Heart left ventricle (tissue), 16 donors: ENCODE results near the gene BIRC3. TPM values are rescaled to one million over a fixed set of nuclear protein-coding genes. Genes with fewer than 3 reads are reported as not detected.
A peak's percentile ranks its signal among the peaks of the same experiment; 100 is the strongest.
"Not testable (repeated sequence)": the region's sequence is repeated elsewhere in the genome, so short reads cannot be mapped to it uniquely, and the experiment has no call there.

Source experiments
- ATAC-seq, 4 donors: fragments of 200-7000 bp; cut with Tn5 transposase; one replicate each; pipeline ENCODE4 v1.9.1; 2020 to 2022; ENCODE audit warnings: moderate library complexity in 4 of 4, mild to moderate bottlenecking in 3 of 4, moderate number of reproducible peaks in 1 of 4
- DNase-seq, 5 donors: peaks; one replicate each; pipeline ENCODE4 v3.0.0-alpha.2; 2020
- H3K27ac ChIP-seq, 12 donors: fragments of 200-600 bp; sonication (generic) in 4 of 12; one replicate each; pipeline versions ENCODE4 v1.5.0 to v1.8.0; 2016 to 2022; ENCODE audit warnings: mild to moderate bottlenecking in 2 of 12
- H3K27me3 ChIP-seq, 9 donors: fragments of 200-600 bp; sonication (generic) in 2 of 9; one replicate each; pipeline versions ENCODE4 v1.5.1 to v1.8.0; 2016 to 2022; ENCODE audit warnings: mild to moderate bottlenecking in 3 of 9
- H3K36me3 ChIP-seq, 9 donors: fragments of 200-600 bp; sonication (generic) in 2 of 9; one replicate each; pipeline versions ENCODE4 v1.5.0 to v1.8.0; 2018 to 2022; ENCODE audit warnings: mild to moderate bottlenecking in 2 of 9
- H3K4me1 ChIP-seq, 12 donors: fragments of 200-600 bp; sonication (generic) in 4 of 12; one replicate each; pipeline versions ENCODE4 v1.5.0 to v1.8.0; 2016 to 2022; ENCODE audit warnings: mild to moderate bottlenecking in 3 of 12
- H3K4me3 ChIP-seq, 12 donors: fragments of 200-600 bp; sonication (generic) in 4 of 12; one replicate each; pipeline versions ENCODE4 v1.5.0 to v1.8.0; 2017 to 2022; ENCODE audit warnings: mild to moderate bottlenecking in 9 of 12, moderate library complexity in 4 of 12
- H3K9me3 ChIP-seq, 12 donors: fragments of 200-600 bp; sonication (generic) in 4 of 12; one replicate each; pipeline versions ENCODE4 v1.5.0 to v1.8.0; 2016 to 2022; ENCODE audit warnings: mild to moderate bottlenecking in 1 of 12
- POLR2A ChIP-seq, 2 donors: fragments of 450-650 bp; IDR thresholded peaks; one replicate each; pipeline ENCODE4 v1.6.1; 2017; ENCODE audit warnings: antibody characterized with exemption in 2 of 2, mild to moderate bottlenecking in 2 of 2, moderate library complexity in 2 of 2
- WGBS, 4 donors: extraction: QIAGEN DNeasy Blood & Tissue Kit in 2 of 4; methylation state at CpG; one replicate each; pipeline versions ENCODE4 v1.1.5 to v1.1.7; 2013 to 2018; 5-methylcytosine and 5-hydroxymethylcytosine counted together
- intact Hi-C, 10 donors: fragments of 100-400 bp; cut with DNase I; formaldehyde crosslinking; loops; one replicate each; pipeline versions ENCODE4 v1.11.1 to v1.14.2; 2022
- polyA plus RNA-seq, 2 donors: library from polyadenylated mRNA; stranded (reverse); fragments of 200-250 nt; gene quantifications; one replicate each; pipeline ENCODE4 v1.2.3, GENCODE V29; 2013
- total RNA-seq, 9 donors: library from RNA; depleted of rRNA in 2 of 9; stranded (reverse); fragments of >200 nt in 2 of 9; fragmentation: NEBNext Ultra II Directional in 3 of 9; extraction: Animal tissue kit (Norgen Biotek cat#: 25700) in 3 of 9; gene quantifications; one replicate each; pipeline versions ENCODE4 v1.1.0 to v1.2.4, GENCODE V29; 2016 to 2023
- TF ChIP-seq, protein P1 (sequence below), 12 donors: fragments of 200-600 bp; sonication (generic) in 4 of 12; IDR thresholded peaks; one replicate each; pipeline versions ENCODE4 v1.5.0 to v1.8.0; 2018 to 2022; ENCODE audit warnings: antibody characterized with exemption in 12 of 12, mild to moderate bottlenecking in 5 of 12
- donor health status: ischemic (EF 13 %, LVEDD 7.1; RV severe dilation, severe dysfunction).
- donor health status: healthy with polysubstance abuse.
- donor health status: DM: no; HTN: yes; CAD: no.
- donor health status: DM: no; HTN: no; CAD: no.
- donor health status: ischemic (EF 25% LVEDD 6.9; RV normal size, moderate dysfunction).
- donor health status: ischemic (EF 25% LVEDD 5.7; RV mildly dilated, moderate dysfunction).
- donor health status: healthy.
- donor health status: DM: yes; HTN: yes; CAD: no.
- donor health status: ischemic (EF 35%, LVEDD 5.7; RV mildly dilated, moderate dysfunction).
- donor health status: nonischemic (EF 11% LVEDD 7.7; RV severe dilation, severe dysfunction).
- donor health status: DM: yes; HTN: yes; CAD: no.
- donor health status: PGD.
- donor health status: ischemic (EF 29% LVEDD 5.4; RV normal size, mild dysfunction).
- donor health status: nonischemic (EF 23%, LVEDD 6.1; RV moderate dilation, normal function).

The BIRC3 gene
- total and polyA plus RNA-seq, 11 donors: 1.6 to 21.1 (median 3.5) TPM

DNA sequence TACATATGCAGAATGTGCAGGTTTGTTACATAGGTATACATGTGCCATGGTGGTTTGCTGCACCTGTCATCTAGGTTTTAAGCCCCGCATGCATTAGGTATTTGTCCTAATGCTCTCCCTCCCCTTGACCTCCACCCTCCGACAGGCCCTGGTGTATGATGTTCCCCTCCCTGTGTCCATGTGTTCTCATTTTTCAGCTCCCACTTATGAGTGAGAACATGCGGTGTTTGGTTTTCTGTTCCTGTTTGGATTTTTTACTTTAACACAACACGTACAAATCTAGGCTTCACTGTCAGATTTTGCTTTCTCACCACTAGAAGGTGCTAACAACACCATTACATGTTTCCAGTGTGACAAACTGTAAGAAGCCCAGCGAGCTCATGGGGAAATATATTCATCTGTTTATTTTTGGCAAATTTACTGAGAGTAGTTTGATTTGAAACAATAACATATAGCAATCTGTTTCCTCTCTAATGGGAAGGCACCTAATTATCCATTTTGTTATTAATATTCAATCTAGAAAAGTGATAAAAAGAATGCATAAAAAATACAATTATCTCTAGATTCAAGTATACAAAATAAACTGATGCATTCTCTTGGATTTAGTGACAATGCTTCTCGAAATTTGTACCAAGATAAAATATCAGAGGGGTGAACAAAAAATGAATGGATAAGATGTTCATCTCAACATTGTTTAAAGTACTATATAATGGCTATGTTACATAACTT is 23.2 kb upstream of the BIRC3 start:
- H3K27ac ChIP-seq: no peak overlapping the region
- intact Hi-C loops: loop anchor here in 6 of 10 donors (5.0 to 10.0 kb wide), 5 partner anchors 51 to 371 kb away; partner anchors contain the start of gene BIRC2 (in 2 of the 6)
- ATAC-seq: peak in 3 of 4 donors; percentile 44 to 75 (median 44)
- WGBS, 4 donors: 31 to 35% (median 33%) methylated on average over 6 of the region's 6 CpGs
- DNase-seq: no peak
- H3K36me3 ChIP-seq: no peaks in the 10 kb centered on the region
- no peaks in the 10 kb centered on the region for H3K27me3 ChIP-seq
- peaks cover 0 to 2% (median 0%) of the 10 kb centered on the region in 12 donors for H3K9me3 ChIP-seq
- peaks cover 0 to 34% (median 0%) of the 10 kb centered on the region in 12 donors for H3K4me1 ChIP-seq
- TF ChIP-seq, protein P1, sequence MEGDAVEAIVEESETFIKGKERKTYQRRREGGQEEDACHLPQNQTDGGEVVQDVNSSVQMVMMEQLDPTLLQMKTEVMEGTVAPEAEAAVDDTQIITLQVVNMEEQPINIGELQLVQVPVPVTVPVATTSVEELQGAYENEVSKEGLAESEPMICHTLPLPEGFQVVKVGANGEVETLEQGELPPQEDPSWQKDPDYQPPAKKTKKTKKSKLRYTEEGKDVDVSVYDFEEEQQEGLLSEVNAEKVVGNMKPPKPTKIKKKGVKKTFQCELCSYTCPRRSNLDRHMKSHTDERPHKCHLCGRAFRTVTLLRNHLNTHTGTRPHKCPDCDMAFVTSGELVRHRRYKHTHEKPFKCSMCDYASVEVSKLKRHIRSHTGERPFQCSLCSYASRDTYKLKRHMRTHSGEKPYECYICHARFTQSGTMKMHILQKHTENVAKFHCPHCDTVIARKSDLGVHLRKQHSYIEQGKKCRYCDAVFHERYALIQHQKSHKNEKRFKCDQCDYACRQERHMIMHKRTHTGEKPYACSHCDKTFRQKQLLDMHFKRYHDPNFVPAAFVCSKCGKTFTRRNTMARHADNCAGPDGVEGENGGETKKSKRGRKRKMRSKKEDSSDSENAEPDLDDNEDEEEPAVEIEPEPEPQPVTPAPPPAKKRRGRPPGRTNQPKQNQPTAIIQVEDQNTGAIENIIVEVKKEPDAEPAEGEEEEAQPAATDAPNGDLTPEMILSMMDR (IDR thresholded peaks at IDR 0.05): peak; percentile 21 to 70 (median 58)
- TF ChIP-seq POLR2A (IDR thresholded peaks at IDR 0.05): no peak
- H3K4me3 ChIP-seq: peak overlapping the region in 2 of 12 donors; percentile 7 to 41

DNA sequence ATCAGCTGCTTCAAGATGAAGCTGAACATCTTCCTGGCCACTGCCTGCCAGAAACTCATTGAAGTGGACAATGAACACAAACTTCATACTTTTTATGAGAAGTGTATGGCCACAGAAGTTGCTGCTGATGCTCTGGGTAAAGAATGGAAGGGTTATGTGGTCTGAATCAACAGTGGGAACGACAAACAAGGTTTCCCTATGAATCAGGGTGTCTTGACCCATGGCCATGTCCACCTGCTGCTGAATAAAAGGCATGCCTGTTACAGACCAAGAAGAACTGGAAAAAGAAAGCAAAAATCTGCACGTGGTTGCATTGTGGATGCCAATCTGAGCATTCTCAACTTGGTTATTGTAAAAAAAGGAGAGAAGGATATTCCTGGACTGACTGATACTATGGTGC is 22.2 kb upstream of the BIRC3 start:
- TF ChIP-seq, protein P1 (IDR thresholded peaks at IDR 0.05): no peak
- no peak for TF ChIP-seq POLR2A (IDR thresholded peaks at IDR 0.05)

DNA sequence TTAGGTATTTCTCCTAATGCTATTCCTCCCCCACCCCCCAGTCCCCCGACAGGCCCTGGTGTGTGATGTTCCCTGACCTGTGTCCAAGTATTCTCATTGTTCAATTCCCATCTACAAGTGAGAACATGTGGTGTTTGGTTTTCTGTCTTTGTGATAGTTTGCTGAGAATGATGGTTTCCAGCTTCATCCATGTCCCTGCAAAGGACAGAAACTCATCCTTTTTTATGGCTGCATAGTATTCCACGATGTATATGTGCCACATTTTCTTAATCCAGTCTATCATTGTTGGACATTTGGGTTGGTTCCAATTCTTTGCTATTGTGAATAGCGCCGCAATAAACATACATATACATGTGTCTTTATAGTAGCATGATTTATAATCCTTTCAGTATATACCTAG is 20.5 kb upstream of the BIRC3 start:
- intact Hi-C loops: loop anchor here in 4 of 10 donors (10.0 kb wide), 3 partner anchors 48 to 368 kb away; partner anchors contain the start of gene BIRC2 (in 2 of the 4)
- H3K27me3 ChIP-seq, H3K9me3 ChIP-seq, ATAC-seq, H3K36me3 ChIP-seq, DNase-seq, H3K27ac ChIP-seq, H3K4me3 ChIP-seq: not testable (repeated sequence)
- H3K4me1 ChIP-seq: peaks cover 0 to 23% (median 0%) of the 10 kb centered on the region in 12 donors
- WGBS, 4 donors: 87 to 97% (median 89%) methylated on average over 4 of the region's 4 CpGs

More for the DNA sequence above, 22.2 kb upstream of the BIRC3 start:
- Histone ChIP-seq H3K27ac (no peak overlapping the region), H3K36me3 (no peaks in the 10 kb centered on the region), H3K4me3 (no peak overlapping the region), H3K27me3 (no peaks in the 10 kb centered on the region), H3K9me3 (peaks cover 0 to 2% (median 0%) of the 10 kb centered on the region in 12 donors), H3K4me1 (peaks cover 0 to 25% (median 0%) of the 10 kb centered on the region in 12 donors)
- no peak for ATAC-seq
- intact Hi-C loops: loop anchor here in 4 of 10 donors (10.0 kb wide), 3 partner anchors 50 to 370 kb away; partner anchors contain the start of gene BIRC2 (in 2 of the 4)
- 77 to 81% (median 79%) methylated on average over 2 of the region's 2 CpGs for WGBS, 4 donors
- no peak for DNase-seq

DNA sequence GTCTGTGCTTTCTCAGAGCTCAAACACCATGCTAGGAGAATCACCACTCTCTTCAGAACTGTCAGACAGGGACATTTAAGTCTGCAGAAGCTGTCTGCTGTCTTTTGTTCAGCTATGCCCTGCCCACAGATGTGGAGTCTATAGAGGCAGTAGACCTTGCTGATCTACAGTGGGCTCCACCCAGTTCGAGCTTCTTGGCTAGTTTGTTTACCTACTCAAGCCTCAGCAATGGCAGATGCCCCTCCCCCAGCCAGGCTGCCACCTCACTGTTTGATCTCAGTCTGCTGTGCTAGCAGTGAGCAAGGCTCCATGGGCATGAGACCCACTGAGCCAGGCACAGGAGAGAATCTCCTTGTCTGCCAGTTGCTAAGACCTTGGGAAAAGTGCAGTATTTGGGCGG is 16.4 kb upstream of the BIRC3 start:
- Histone ChIP-seq H3K9me3 (peaks cover 0 to 14% (median 3%) of the 10 kb centered on the region in 12 donors), H3K4me1 (peaks cover 0 to 34% (median 0%) of the 10 kb centered on the region in 12 donors)
- intact Hi-C loops, H3K27me3 ChIP-seq, H3K27ac ChIP-seq, H3K36me3 ChIP-seq, DNase-seq, ATAC-seq, H3K4me3 ChIP-seq: not testable (repeated sequence)
- 69 to 86% (median 75%) methylated on average over 1 to 2 of the region's 2 CpGs for WGBS, 4 donors

DNA sequence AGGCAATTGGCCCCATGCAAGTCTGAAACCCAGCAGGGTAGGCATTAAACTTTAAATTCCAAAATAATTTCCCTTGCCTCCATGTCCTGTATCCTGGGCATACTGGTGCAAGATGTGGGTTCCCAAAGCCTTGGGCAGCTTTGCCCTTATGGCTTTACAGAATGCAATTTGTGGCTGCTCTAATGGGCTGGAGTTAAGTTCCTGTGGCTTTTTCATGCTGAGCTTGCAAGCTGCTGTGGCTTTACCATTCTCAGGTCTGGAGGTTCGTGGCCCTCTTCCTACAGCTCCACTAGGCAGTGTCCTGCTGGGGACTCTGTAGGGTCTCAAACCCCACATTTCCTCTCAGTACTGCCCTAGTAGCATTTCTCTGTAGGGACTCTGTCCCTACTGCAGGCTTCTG is 15.0 kb upstream of the BIRC3 start:
- H3K36me3 ChIP-seq: no peaks in the 10 kb centered on the region
- H3K4me1 ChIP-seq: peaks cover 0 to 47% (median 2%) of the 10 kb centered on the region in 12 donors
- no peak overlapping the region for H3K27ac ChIP-seq
- peaks cover 0 to 14% (median 3%) of the 10 kb centered on the region in 12 donors for H3K9me3 ChIP-seq
- 71 to 89% (median 77%) methylated on average over 1 of the region's 1 CpG for WGBS, 4 donors
- ATAC-seq: no peak
- TF ChIP-seq, protein P1 (IDR thresholded peaks at IDR 0.05): no peak
- no peak for TF ChIP-seq POLR2A (IDR thresholded peaks at IDR 0.05)
- no peak for DNase-seq
- no peaks in the 10 kb centered on the region for H3K27me3 ChIP-seq
- no peak overlapping the region for H3K4me3 ChIP-seq
- intact Hi-C loops: no loop called here
